H1 (cell line): ENCODE measurements around the gene ADAD2.

Experiments used
- BACH1 ChIP-seq: IDR thresholded peaks from 2 replicates; pipeline ENCODE4 v1.6.1; 2012; ENCODE audit warnings: low read length, improper control_type of control experiment
- BRCA1 ChIP-seq: IDR thresholded peaks from 2 replicates; pipeline ENCODE4 v1.6.1; 2012; ENCODE audit warnings: low read depth, low read length, improper control_type of control experiment
- CEBPB ChIP-seq: IDR thresholded peaks from 2 replicates; pipeline ENCODE4 v1.6.1; 2012; ENCODE audit warnings: low read depth, low read length
- CTCF ChIP-seq, 3 experiments: IDR thresholded peaks; 1 replicate in 2 of 3; 2 replicates in 1 of 3; pipeline versions ENCODE4 v1.5.1 to v1.6.1; 2011; ENCODE audit warnings: low read length in 3 of 3, mild to moderate bottlenecking in 3 of 3, inconsistent platforms in 2 of 3, low read depth in 1 of 3, moderate library complexity in 1 of 3; ENCODE audit not compliant: insufficient read depth in 1 of 3; ENCODE audit errors: control extremely low read depth in 1 of 3
- EGR1 ChIP-seq: IDR thresholded peaks from 2 replicates; pipeline ENCODE4 v1.6.1; 2011; ENCODE audit warnings: low read depth, low read length, borderline replicate concordance
- POLR2AphosphoS5 ChIP-seq: IDR thresholded peaks from 2 replicates; pipeline ENCODE4 v1.6.1; 2011; ENCODE audit warnings: low read depth, low read length
- SP1 ChIP-seq: IDR thresholded peaks from 2 replicates; pipeline ENCODE4 v1.6.1; 2011; ENCODE audit warnings: low read depth, low read length
- SP2 ChIP-seq: IDR thresholded peaks from 2 replicates; pipeline ENCODE4 v1.6.1; 2012; ENCODE audit warnings: mild to moderate bottlenecking, low read length, inconsistent platforms

DNA sequence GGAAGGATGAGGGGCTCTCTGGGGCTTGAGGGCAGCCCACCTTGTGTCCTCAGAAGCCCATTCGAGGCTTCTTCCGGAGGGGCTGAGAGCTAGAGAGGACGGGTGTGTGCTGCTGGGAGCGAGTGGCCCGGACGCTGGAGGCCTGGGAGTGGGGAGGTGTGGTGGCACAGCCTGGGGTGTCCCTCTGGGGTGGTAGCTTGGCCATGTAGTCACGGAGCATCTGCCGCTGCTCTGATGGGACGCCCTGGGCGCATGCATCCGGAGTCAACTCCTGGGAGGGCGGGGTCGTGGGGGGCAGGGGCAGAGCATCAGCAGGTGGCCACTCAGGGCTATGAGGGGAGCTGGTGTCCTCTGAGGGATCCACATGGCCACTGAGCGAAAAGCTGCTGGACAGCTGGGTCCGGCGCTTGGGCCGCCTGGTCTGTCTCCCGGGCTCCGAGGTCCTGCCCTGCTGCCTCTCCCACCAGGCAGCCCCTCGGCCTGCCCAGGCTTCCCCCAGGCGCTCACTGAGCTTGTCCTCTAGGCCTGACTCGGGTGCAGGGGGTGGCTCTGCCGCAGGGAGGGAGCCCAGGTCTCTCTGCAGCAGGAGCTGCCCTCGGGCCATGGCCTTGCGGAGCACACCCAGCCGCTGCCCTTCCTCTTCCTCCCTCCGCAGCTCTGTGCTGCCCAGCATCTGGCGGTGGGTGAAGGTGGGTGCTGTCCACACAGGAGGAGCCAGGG lies 11.9 kb upstream of the ADAD2 start:
- TF ChIP-seq SP2 = no peak
- no peak for TF ChIP-seq CTCF (IDR thresholded peaks at IDR 0.05; ENCODE audit: control extremely low read depth in 1 of 3, insufficient read depth in 1 of 3, low read depth in 1 of 3, low read length in 3 of 3)
- no peak for TF ChIP-seq CEBPB
- no peak for TF ChIP-seq BRCA1
- no peak for TF ChIP-seq EGR1
- TF ChIP-seq SP1 = no peak
- no peak for TF ChIP-seq BACH1
- no peak for TF ChIP-seq POLR2AphosphoS5
